H1 (cell line): ENCODE data around the gene AOC1. TPM values are rescaled to one million over a fixed set of nuclear protein-coding genes. Genes with fewer than 3 reads are reported as not detected.

Experiments used
- CTCF ChIA-PET: fragments of 300-600 bp; sonication (Branson Sonifier 250); formaldehyde crosslinking; loops from one replicate; lab custom pipeline; 2021; ENCODE audit not compliant: partially characterized antibody; lab: Charles Lee
- POLR2A ChIA-PET: fragments of 300-600 bp; sonication (Branson Sonifier 250); formaldehyde crosslinking; loops from one replicate; lab custom pipeline; 2021; ENCODE audit warnings: inconsistent platforms; ENCODE audit not compliant: partially characterized antibody; lab: Charles Lee
- DNase-seq, 2 experiments: peaks; one replicate each; pipeline versions ENCODE4 v3.0.0 to v3.0.0-alpha.2; 2010 to 2022; ENCODE audit warnings: low spot score in 2 of 2, low read depth in 1 of 2, mixed read lengths in 1 of 2
- FAIRE-seq: peaks from 2 replicates; lab custom pipeline; 2011; peaks lifted over from hg19 to GRCh38; lab: Jason Lieb, UNC
- H2AFZ ChIP-seq: 2 replicates; pipeline ENCODE4 v1.8.1; 2012; ENCODE audit warnings: low read length, inconsistent platforms
- H2AK5ac ChIP-seq: 2 replicates; pipeline ENCODE4 v1.6.1; 2013; ENCODE audit warnings: low read depth, low read length
- H2BK120ac ChIP-seq: replicated peaks from 2 replicates; pipeline ENCODE3; 2013; ENCODE audit warnings: low read depth, low read length, inconsistent platforms
- H2BK12ac ChIP-seq: 2 replicates; pipeline ENCODE4 v1.6.1; 2013; ENCODE audit warnings: low read depth, low read length
- H2BK15ac ChIP-seq: 2 replicates; pipeline ENCODE4 v1.6.1; 2013; ENCODE audit warnings: low read length
- H2BK20ac ChIP-seq: 2 replicates; pipeline ENCODE4 v1.6.1; 2013; ENCODE audit warnings: low read length
- H2BK5ac ChIP-seq: 2 replicates; pipeline ENCODE4 v1.6.1; 2013; ENCODE audit warnings: low read depth, low read length
- H3K14ac ChIP-seq: 2 replicates; pipeline ENCODE4 v1.6.1; 2013; ENCODE audit warnings: inconsistent platforms; ENCODE audit not compliant: insufficient read length
- H3K18ac ChIP-seq: 2 replicates; pipeline ENCODE4 v1.6.1; 2013; ENCODE audit warnings: low read length; ENCODE audit errors: extremely low read depth
- H3K23ac ChIP-seq: 2 replicates; pipeline ENCODE4 v1.6.1; 2013; ENCODE audit warnings: inconsistent platforms; ENCODE audit not compliant: insufficient read length
- H3K23me2 ChIP-seq: 2 replicates; pipeline ENCODE4 v1.6.1; 2013; ENCODE audit warnings: low read depth, low read length
- H3K27ac ChIP-seq: 2 replicates; pipeline ENCODE4 v1.6.1; 2011; ENCODE audit warnings: low read depth, low read length, inconsistent platforms
- H3K27me3 ChIP-seq, 4 experiments: replicated peaks in 1 of 4; 1 replicate in 1 of 4; 2 replicates in 3 of 4; pipeline versions ENCODE4 v1.6.1 to v1.8.1; 2011 to 2013; ENCODE audit warnings: low read length in 3 of 4, mild to moderate bottlenecking in 3 of 4, inconsistent platforms in 2 of 4, mixed read lengths in 2 of 4, moderate library complexity in 1 of 4; ENCODE audit not compliant: control insufficient read depth in 3 of 4, insufficient read depth in 3 of 4; ENCODE audit errors: extremely low read depth in 1 of 4
- H3K36me3 ChIP-seq, 4 experiments: 2 replicates each; pipeline versions ENCODE4 v1.6.1 to v1.8.1; 2011 to 2013; ENCODE audit warnings: mild to moderate bottlenecking in 4 of 4, low read length in 3 of 4, moderate library complexity in 2 of 4, control low read depth in 1 of 4, inconsistent platforms in 1 of 4; ENCODE audit not compliant: insufficient read depth in 4 of 4, control insufficient read depth in 2 of 4
- H3K4ac ChIP-seq: replicated peaks from 2 replicates; pipeline ENCODE3; 2013; ENCODE audit warnings: low read length, low read depth, mixed read lengths, inconsistent platforms; ENCODE audit not compliant: insufficient read length
- H3K4me1 ChIP-seq, 4 experiments: replicated peaks in 1 of 4; 1 replicate in 1 of 4; 2 replicates in 3 of 4; pipeline versions ENCODE4 v1.6.1 to v1.8.1; 2011 to 2013; ENCODE audit warnings: low read length in 3 of 4, inconsistent platforms in 2 of 4, mixed read lengths in 1 of 4; ENCODE audit not compliant: insufficient read depth in 4 of 4, control insufficient read depth in 3 of 4
- H3K4me2 ChIP-seq, 2 experiments: 2 replicates each; pipeline versions ENCODE4 v1.6.1 to v1.8.1; 2011 to 2013; ENCODE audit warnings: low read depth in 2 of 2, low read length in 2 of 2, control low read depth in 1 of 2, inconsistent platforms in 1 of 2, mild to moderate bottlenecking in 1 of 2; ENCODE audit not compliant: insufficient read depth in 1 of 2
- H3K4me3 ChIP-seq, 4 experiments: fragments of 200-600, 300-600 bp in 1 of 4; sonication (generic), shearing (Covaris generic), sonication (Bioruptor Twin) in 1 of 4; 2 replicates each; pipeline versions ENCODE4 v1.5.1 to v1.8.1; 2011 to 2016; ENCODE audit warnings: low read length in 4 of 4, low read depth in 3 of 4, control low read depth in 2 of 4, inconsistent platforms in 2 of 4, mild to moderate bottlenecking in 2 of 4, mixed read lengths in 1 of 4, moderate library complexity in 1 of 4; ENCODE audit not compliant: insufficient read depth in 2 of 4; ENCODE audit errors: extremely low read depth in 1 of 4
- H3K56ac ChIP-seq: replicated peaks from 2 replicates; pipeline ENCODE3; 2013; ENCODE audit warnings: low read depth, mild to moderate bottlenecking, mixed read lengths, low read length, inconsistent platforms; ENCODE audit not compliant: insufficient read length
- H3K79me1 ChIP-seq: 2 replicates; pipeline ENCODE4 v1.6.1; 2013; ENCODE audit warnings: low read depth, low read length, control low read depth
- H3K79me2 ChIP-seq, 2 experiments: 2 replicates each; pipeline versions ENCODE4 v1.6.1 to v1.8.1; 2012 to 2013; ENCODE audit warnings: low read length in 2 of 2, mild to moderate bottlenecking in 2 of 2, inconsistent platforms in 1 of 2; ENCODE audit not compliant: insufficient read depth in 2 of 2, control insufficient read depth in 1 of 2
- H3K9ac ChIP-seq, 4 experiments: replicated peaks in 1 of 4; 1 replicate in 1 of 4; 2 replicates in 3 of 4; pipeline versions ENCODE4 v1.6.1 to v1.8.1; 2011 to 2013; ENCODE audit warnings: low read depth in 3 of 4, low read length in 3 of 4, control low read depth in 2 of 4, mild to moderate bottlenecking in 2 of 4, moderate library complexity in 2 of 4, inconsistent platforms in 1 of 4; ENCODE audit errors: extremely low read depth in 1 of 4
- H3K9me3 ChIP-seq, 2 experiments: 2 replicates each; pipeline versions ENCODE4 v1.6.1 to v1.8.1; 2012 to 2013; ENCODE audit warnings: mild to moderate bottlenecking in 2 of 2, moderate library complexity in 2 of 2, control low read depth in 1 of 2, inconsistent platforms in 1 of 2, low read depth in 1 of 2, low read length in 1 of 2, mixed read lengths in 1 of 2; ENCODE audit not compliant: insufficient read depth in 2 of 2
- H4K20me1 ChIP-seq, 2 experiments: replicated peaks in 1 of 2; 2 replicates each; pipeline versions ENCODE3 to v1.8.1; 2011 to 2013; ENCODE audit warnings: inconsistent platforms in 2 of 2, low read length in 2 of 2, mild to moderate bottlenecking in 1 of 2; ENCODE audit not compliant: insufficient read depth in 2 of 2, control insufficient read depth in 1 of 2
- H4K5ac ChIP-seq: 2 replicates; pipeline ENCODE4 v1.6.1; 2013; ENCODE audit warnings: low read length, low read depth, mixed read lengths, inconsistent platforms; ENCODE audit not compliant: insufficient read length
- H4K8ac ChIP-seq: 2 replicates; pipeline ENCODE4 v1.8.0; 2013; ENCODE audit warnings: mild to moderate bottlenecking, moderate library complexity, low read length, inconsistent platforms; ENCODE audit not compliant: insufficient read depth; ENCODE audit errors: extremely low read depth
- H4K91ac ChIP-seq: replicated peaks from 2 replicates; pipeline ENCODE3; 2013; ENCODE audit warnings: low read length, mixed read lengths, inconsistent platforms; ENCODE audit not compliant: insufficient read length
- CBX8 ChIP-seq: fragments of 300-800, 300-1000 bp; sonication (generic); IDR thresholded peaks from 2 replicates; pipeline ENCODE4 v1.7.1; 2016; ENCODE audit warnings: low read depth, low read length, borderline replicate concordance
- CEBPB ChIP-seq: IDR thresholded peaks from 2 replicates; pipeline ENCODE4 v1.6.1; 2012; ENCODE audit warnings: low read depth, low read length
- FOSL1 ChIP-seq: IDR thresholded peaks from 2 replicates; pipeline ENCODE4 v1.6.1; 2011; ENCODE audit warnings: mild to moderate bottlenecking, low read depth, low read length, moderate library complexity; ENCODE audit not compliant: insufficient read depth
- GTF2F1 ChIP-seq: IDR thresholded peaks from 2 replicates; pipeline ENCODE4 v1.6.1; 2012; ENCODE audit warnings: low read depth, low read length, improper control_type of control experiment, borderline replicate concordance
- HDAC2 ChIP-seq, 2 experiments: fragments of 300-600 bp in 1 of 2; sonication (generic) in 1 of 2; IDR thresholded peaks; 2 replicates each; pipeline ENCODE4 v1.6.1; 2011 to 2012; ENCODE audit warnings: low read depth in 2 of 2, low read length in 2 of 2, mild to moderate bottlenecking in 2 of 2, moderate library complexity in 2 of 2, borderline replicate concordance in 1 of 2, inconsistent platforms in 1 of 2
- JUN ChIP-seq: IDR thresholded peaks from 2 replicates; pipeline ENCODE4 v1.6.1; 2011; ENCODE audit warnings: low read depth, mild to moderate bottlenecking, improper control_type of control experiment, low read length
- NRF1 ChIP-seq: IDR thresholded peaks from 2 replicates; pipeline ENCODE4 v1.6.1; 2011; ENCODE audit warnings: mild to moderate bottlenecking, low read depth, low read length, improper control_type of control experiment
- POU5F1 ChIP-seq: IDR thresholded peaks from 2 replicates; pipeline ENCODE4 v1.6.1; 2011; ENCODE audit warnings: low read depth, mild to moderate bottlenecking, low read length, moderate library complexity
- RFX5 ChIP-seq: IDR thresholded peaks from 2 replicates; pipeline ENCODE4 v1.6.1; 2011; ENCODE audit warnings: low read depth, low read length, improper control_type of control experiment, borderline replicate concordance
- ZNF274 ChIP-seq: IDR thresholded peaks from 2 replicates; pipeline ENCODE4 v1.7.0; 2012; ENCODE audit warnings: low read length, borderline replicate concordance; ENCODE audit errors: extremely low read depth
- WGBS, 2 experiments: shearing (Covaris generic) in 1 of 2; methylation state at CpG; one replicate each; pipeline versions ENCODE4 v1.1.6 to v1.1.7; 2013 to 2015; ENCODE audit warnings: low lambda C conversion rate in 2 of 2, mixed read lengths in 2 of 2, inconsistent platforms in 1 of 2, low coverage in 1 of 2, missing lambda C conversion rate in 1 of 2; ENCODE audit not compliant: insufficient replicate concordance in 2 of 2, insufficient coverage in 1 of 2, insufficient read length in 1 of 2; ENCODE audit errors: extremely low coverage in 1 of 2, missing lambda C conversion rate in 1 of 2; 5-methylcytosine and 5-hydroxymethylcytosine counted together
- polyA plus RNA-seq, 7 experiments: library from polyadenylated mRNA; depleted of rRNA in 3 of 7; stranded (reverse) in 5 of 7; unstranded in 2 of 7; fragments of >200 nt in 5 of 7; fragments of 200-250 nt in 2 of 7; gene quantifications; 1 replicate in 5 of 7; 2 replicates in 1 of 7; 4 replicates in 1 of 7; pipeline versions ENCODE4 v1.2.1 to v1.2.3, GENCODE V29; 2011 to 2013; ENCODE audit warnings: missing spikeins in 2 of 7, mixed read lengths in 2 of 7
- total RNA-seq: library from RNA; stranded (reverse); fragmentation: NEBNext Ultra II Directional; extraction: Animal tissue kit (Norgen Biotek cat#: 25700); gene quantifications from 2 replicates; pipeline ENCODE4 v1.2.1, GENCODE V29; 2021
- TF ChIP-seq, protein P1 (sequence below): IDR thresholded peaks from 2 replicates; pipeline ENCODE4 v1.6.1; 2012; ENCODE audit warnings: inconsistent platforms

Gene AOC1
- total and polyA plus RNA-seq, 2 of the 8 experiments (the other 6 are each of a cell fraction or from before 2014, with no cell fraction given): 0.15 to 0.17 TPM

GRCh38 chr7:150903606-150904005 is 51.3 kb downstream of the AOC1 start:
- Histone ChIP-seq H3K9ac (no peak overlapping the region), H3K14ac (no peak overlapping the region)
- CTCF ChIA-PET: interaction anchor here (0.7 to 3.1 kb wide), 8 partner anchors 10 to 208 kb away, joined by 3 to 22 read pairs (median 4); no protein-coding TSS in a partner anchor

More at GRCh38 chr7:150903606-150904005, 51.3 kb downstream of the AOC1 start:
- H2BK12ac ChIP-seq: no peak overlapping the region
- H3K23ac ChIP-seq: no peak overlapping the region
- no peak overlapping the region for H3K18ac ChIP-seq
- H2AK5ac ChIP-seq: no peak overlapping the region
- POLR2A ChIA-PET: no interaction called here
- peaks cover 0 to 11% (median 6%) of the 10 kb centered on the region in 4 experiments; a peak in 4 of 7 replicates for H3K27me3 ChIP-seq
- H4K20me1 ChIP-seq: no peaks in the 10 kb centered on the region
- TF ChIP-seq POU5F1: no peak
- no peak for TF ChIP-seq RFX5
- TF ChIP-seq NRF1: no peak
- TF ChIP-seq CEBPB: no peak
- TF ChIP-seq GTF2F1: no peak
- no peak for TF ChIP-seq JUN
- TF ChIP-seq HDAC2 (IDR thresholded peaks at IDR 0.05; ENCODE audit: borderline replicate concordance in 1 of 2, low read depth in 2 of 2, low read length in 2 of 2): no peak
- TF ChIP-seq CBX8: no peak
- no peak for TF ChIP-seq ZNF274
- no peak for TF ChIP-seq FOSL1
- TF ChIP-seq, protein P1, sequence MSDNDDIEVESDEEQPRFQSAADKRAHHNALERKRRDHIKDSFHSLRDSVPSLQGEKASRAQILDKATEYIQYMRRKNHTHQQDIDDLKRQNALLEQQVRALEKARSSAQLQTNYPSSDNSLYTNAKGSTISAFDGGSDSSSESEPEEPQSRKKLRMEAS: no peak
- FAIRE-seq (no peak), DNase-seq (no peak)
- H3K36me3 ChIP-seq: no peaks in the 10 kb centered on the region
- H3K4me1 ChIP-seq: peaks cover 0 to 15% (median 4%) of the 10 kb centered on the region in 4 experiments; a peak in 4 of 7 replicates
- no peak overlapping the region for H2BK5ac ChIP-seq
- no peak overlapping the region for H2BK15ac ChIP-seq
- H2AFZ ChIP-seq: no peak overlapping the region
- no peak overlapping the region for H3K56ac ChIP-seq
- H3K4ac ChIP-seq: no peak overlapping the region
- H2BK120ac ChIP-seq: no peak overlapping the region
- no peak overlapping the region for H4K8ac ChIP-seq
- no peak overlapping the region for H4K91ac ChIP-seq
- H3K27ac ChIP-seq: no peak overlapping the region
- no peaks in the 10 kb centered on the region for H3K79me2 ChIP-seq
- no peaks in the 10 kb centered on the region for H3K79me1 ChIP-seq
- no peak overlapping the region for H3K4me2 ChIP-seq
- no peak overlapping the region for H2BK20ac ChIP-seq
- H3K9me3 ChIP-seq: no peaks in the 10 kb centered on the region
- no peak overlapping the region for H3K4me3 ChIP-seq
- WGBS, 2 experiments: 92% methylated on average over 12 of the region's 12 CpGs; no CpG with 5 or more reads in 1 of the 2 experiments
- no peaks in the 10 kb centered on the region for H3K23me2 ChIP-seq
- no peak overlapping the region for H4K5ac ChIP-seq
